ENCODE data around the gene PACRG. TPM values are rescaled to one million over a fixed set of nuclear protein-coding genes. Genes with fewer than 3 reads are reported as not detected.
"Not testable (repeated sequence)": the region's sequence is repeated elsewhere in the genome, so short reads cannot be mapped to it uniquely, and the experiment has no call there.

Gene PACRG
- 1 to 10 TPM; 1.6 to 2.6 (median 2.4) TPM for polyA plus RNA-seq (ENCODE audit: insufficient read length in 10 of 10)
- long read RNA-seq, donor 1: 0 reads
- long read RNA-seq, donor 2: 0 reads
- long read RNA-seq, donor 3: 0 reads
- long read RNA-seq, donor 4, partial matches to known transcripts: 0 of 1 reads
- long read RNA-seq, donor 4, other reads (novel, unspliced or antisense): 0 of 1 reads
- long read RNA-seq, donor 5: 0 reads
- long read RNA-seq, donor 6: 0 reads
- long read RNA-seq, donor 7: 0 reads
- long read RNA-seq, donor 8: 0 reads
- long read RNA-seq, donor 9: 0 reads

- peak; percentile 98 to 99 (median 99) for DNase-seq
Observed at GRCh38 chr6:162727322-162728182, at the start of gene PACRG, which contains the start of gene PRKN. Gene PACRG (plus strand): TSS chr6:162727974. Gene PRKN (minus strand): TSS chr6:162727766.

- DNase-seq: not testable (repeated sequence)
Observed at GRCh38 chr6:162678896-162679295, 48.9 kb upstream of the PACRG start.

- DNase-seq: no peak
Observed at GRCh38 chr6:162679681-162680080, 48.1 kb upstream of the PACRG start.

- no peak for DNase-seq
Observed at GRCh38 chr6:162680367-162680766, 47.4 kb upstream of the PACRG start.

GRCh38 chr6:162680871-162681270 is 46.9 kb upstream of the PACRG start:
- DNase-seq: peak in 1 of 3 donors; percentile 35

- no peak for DNase-seq
Observed at GRCh38 chr6:162681447-162681846, 46.3 kb upstream of the PACRG start.

GRCh38 chr6:162683135-162683534 is 44.6 kb upstream of the PACRG start:
- DNase-seq: peak in 1 of 3 donors; percentile 43

GRCh38 chr6:162684052-162684451 is 43.7 kb upstream of the PACRG start:
- peak in 1 of 3 donors; percentile 66 for DNase-seq

GRCh38 chr6:162684961-162685360 is 42.8 kb upstream of the PACRG start:
- peak in 2 of 3 donors; percentile 42 to 80 for DNase-seq

- DNase-seq: peak in 1 of 3 donors; percentile 59
Observed at GRCh38 chr6:162685586-162685985, 42.2 kb upstream of the PACRG start.

- no peak for DNase-seq
Observed at GRCh38 chr6:162688751-162689345, 38.9 kb upstream of the PACRG start.

GRCh38 chr6:162690158-162690557 is 37.6 kb upstream of the PACRG start:
- DNase-seq: no peak

- no peak for DNase-seq
Observed at GRCh38 chr6:162697872-162698403, 29.8 kb upstream of the PACRG start.

- no peak for DNase-seq
Observed at GRCh38 chr6:162698440-162698839, 29.3 kb upstream of the PACRG start.

- no peak for DNase-seq
Observed at GRCh38 chr6:162699961-162700360, 27.8 kb upstream of the PACRG start.

GRCh38 chr6:162700966-162701365 is 26.8 kb upstream of the PACRG start:
- DNase-seq: no peak

- no peak for DNase-seq
Observed at GRCh38 chr6:162701551-162701950, 26.2 kb upstream of the PACRG start.

GRCh38 chr6:162702446-162702845 is 25.3 kb upstream of the PACRG start:
- no peak for DNase-seq

GRCh38 chr6:162704001-162704400 is 23.8 kb upstream of the PACRG start:
- DNase-seq: no peak

GRCh38 chr6:162705736-162706135 is 22.0 kb upstream of the PACRG start:
- DNase-seq: no peak

GRCh38 chr6:162706232-162706631 is 21.5 kb upstream of the PACRG start:
- DNase-seq: peak; percentile 67 to 92 (median 88)

- no peak for DNase-seq
Observed at GRCh38 chr6:162708971-162709370, 18.8 kb upstream of the PACRG start.
